AG08395 (cell line): Measurements from ENCODE around the gene SERPINB5.

Source experiments
- DNase-seq: peaks from one replicate; pipeline ENCODE4 v3.0.0; 2012; ENCODE audit warnings: mixed read lengths, low spot score

SERPINB5 gene

GRCh38 chr18:63468575-63468974 lies 8.2 kb upstream of the SERPINB5 start:
- DNase-seq = no peak

- DNase-seq = no peak
Measured at GRCh38 chr18:63470751-63471150, 6.0 kb upstream of the SERPINB5 start.

GRCh38 chr18:63472380-63472779 lies 4.4 kb upstream of the SERPINB5 start:
- no peak for DNase-seq

- no peak for DNase-seq
Measured at GRCh38 chr18:63477200-63477599, 442 bp downstream of the SERPINB5 start.

GRCh38 chr18:63477968-63478367 lies 1.2 kb downstream of the SERPINB5 start:
- no peak for DNase-seq

GRCh38 chr18:63479826-63480225 lies 3.1 kb downstream of the SERPINB5 start:
- no peak for DNase-seq

GRCh38 chr18:63480476-63480875 lies 3.7 kb downstream of the SERPINB5 start:
- DNase-seq = no peak

GRCh38 chr18:63480915-63481314 lies 4.2 kb downstream of the SERPINB5 start:
- no peak for DNase-seq

GRCh38 chr18:63487676-63488075 lies 10.9 kb downstream of the SERPINB5 start:
- no peak for DNase-seq

GRCh38 chr18:63488160-63488559 lies 11.4 kb downstream of the SERPINB5 start:
- no peak for DNase-seq

GRCh38 chr18:63492851-63493250 lies 16.1 kb downstream of the SERPINB5 start:
- DNase-seq = peak; percentile 47

- no peak for DNase-seq
Measured at GRCh38 chr18:63495675-63496074, 18.9 kb downstream of the SERPINB5 start.

GRCh38 chr18:63505566-63506335 lies 29.0 kb downstream of the SERPINB5 start:
- DNase-seq = peak; percentile 50

- no peak for DNase-seq
Measured at GRCh38 chr18:63506336-63506646, 29.5 kb downstream of the SERPINB5 start.

GRCh38 chr18:63508596-63508995 lies 31.8 kb downstream of the SERPINB5 start:
- DNase-seq = no peak

- DNase-seq = peak; percentile 32
Measured at GRCh38 chr18:63511285-63511684, 34.5 kb downstream of the SERPINB5 start.

GRCh38 chr18:63514326-63514725 lies 37.6 kb downstream of the SERPINB5 start:
- no peak for DNase-seq

- no peak for DNase-seq
Measured at GRCh38 chr18:63514888-63515678, 38.3 kb downstream of the SERPINB5 start.

- DNase-seq = no peak
Measured at GRCh38 chr18:63515801-63516200, 39.0 kb downstream of the SERPINB5 start.

- DNase-seq = peak; percentile 59
Measured at GRCh38 chr18:63518178-63519012, 41.6 kb downstream of the SERPINB5 start.

GRCh38 chr18:63520053-63520685 lies 43.4 kb downstream of the SERPINB5 start:
- DNase-seq = no peak

GRCh38 chr18:63523660-63524059 lies 46.9 kb downstream of the SERPINB5 start:
- no peak for DNase-seq
